BLaER1 treated with 17β-estradiol and CSF1 and Interleukin-3, amounts not matched to agents 10 nM and 100 nM (cell line): ENCODE measurements around the gene ARPC2.
A peak's percentile ranks its signal among the peaks of the same experiment; 100 is the strongest.

ENCODE experiments used
- H3K27ac ChIP-seq, 11 experiments: shearing (Covaris generic); formaldehyde crosslinking; 2 replicates each; pipeline ENCODE4 v1.8.1; 2022
- H3K27me3 ChIP-seq, 11 experiments: shearing (Covaris generic); formaldehyde crosslinking; 2 replicates each; pipeline ENCODE4 v1.8.1; 2022
- H3K36me3 ChIP-seq, 11 experiments: shearing (Covaris generic); formaldehyde crosslinking; 2 replicates each; pipeline ENCODE4 v1.8.1; 2022
- H3K4me1 ChIP-seq, 10 experiments: shearing (Covaris generic); formaldehyde crosslinking; 2 replicates each; pipeline ENCODE4 v1.8.1; 2022
- H3K4me2 ChIP-seq, 11 experiments: shearing (Covaris generic); formaldehyde crosslinking; 2 replicates each; pipeline ENCODE4 v1.8.1; 2022
- H3K4me3 ChIP-seq, 10 experiments: shearing (Covaris generic); formaldehyde crosslinking; 2 replicates each; pipeline ENCODE4 v1.8.1; 2022
- H3K9ac ChIP-seq, 11 experiments: shearing (Covaris generic); formaldehyde crosslinking; 2 replicates each; pipeline ENCODE4 v1.8.1; 2022
- H3K9me3 ChIP-seq, 11 experiments: shearing (Covaris generic); formaldehyde crosslinking; replicated peaks in 1 of 11; 2 replicates each; pipeline ENCODE4 v1.8.1; 2022
- H4K20me1 ChIP-seq, 11 experiments: shearing (Covaris generic); formaldehyde crosslinking; 2 replicates each; pipeline ENCODE4 v1.8.1; 2022
- Cebpa-rat ChIP-seq, 11 experiments: shearing (Covaris generic); IDR thresholded peaks; 2 replicates each; pipeline ENCODE4 v1.8.1; 2022

Gene ARPC2

DNA sequence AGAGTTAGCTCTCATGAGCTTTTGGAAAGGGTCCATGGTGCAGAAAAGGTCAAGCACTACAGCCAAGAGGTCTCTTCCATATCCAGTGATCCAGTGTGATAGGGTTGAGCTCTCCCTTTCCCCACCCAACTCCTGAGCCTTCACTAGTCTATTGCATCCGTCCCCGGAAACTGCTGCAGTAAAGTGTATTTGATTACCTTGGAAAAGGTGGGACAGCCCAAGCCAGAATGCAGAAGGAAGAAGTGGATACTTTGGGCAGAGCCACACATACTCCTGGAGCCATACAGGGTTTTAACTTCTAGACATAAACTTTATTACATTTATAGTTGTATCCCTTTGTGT is 56.9 kb downstream of the ARPC2 start:
- Histone ChIP-seq H4K20me1 (peaks cover 3 to 77% (median 15%) of the 10 kb centered on the region in 11 experiments; a peak in 16 of 22 replicates), H3K4me2 (peak overlapping the region in 3 of 11 experiments; percentile 8 to 99 (median 96); a peak in 2 of 22 replicates), H3K9ac (peak overlapping the region in 2 of 11 experiments; percentile 9 to 72; a peak in 2 of 22 replicates), H3K4me1 (peaks cover 30 to 72% (median 34%) of the 10 kb centered on the region in 10 experiments), H3K27me3 (no peaks in the 10 kb centered on the region), H3K4me3 (no peak overlapping the region), H3K36me3 (peaks cover 48 to 66% (median 55%) of the 10 kb centered on the region in 11 experiments), H3K27ac (peak overlapping the region in 1 of 11 experiments; percentile 15; a peak in 1 of 22 replicates), H3K9me3 (no peaks in the 10 kb centered on the region)
- TF ChIP-seq Cebpa-rat (IDR thresholded peaks at IDR 0.05), result no peak

DNA sequence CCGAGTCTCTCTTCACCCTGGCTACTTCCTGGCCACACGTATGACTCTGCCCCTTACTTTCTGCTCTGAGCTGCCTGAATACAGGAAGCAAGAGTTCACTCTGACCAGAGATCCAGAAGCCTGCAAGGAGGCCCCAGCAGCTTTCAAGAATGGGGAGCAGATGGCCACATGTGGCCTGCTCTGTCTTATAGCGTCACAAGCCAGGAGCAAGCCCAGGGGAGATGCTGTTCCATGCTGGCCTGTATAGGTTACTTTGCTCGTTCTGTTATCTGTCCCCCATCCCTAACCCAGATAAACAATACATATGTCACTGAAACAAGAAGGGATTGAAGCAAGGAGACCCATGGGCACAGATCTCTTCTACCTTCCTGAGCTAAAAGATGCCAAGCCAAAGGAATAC is 57.6 kb downstream of the ARPC2 start:
- peak overlapping the region in 4 of 11 experiments; percentile 4 to 22 (median 12); a peak in 4 of 22 replicates for H3K27ac ChIP-seq

DNA sequence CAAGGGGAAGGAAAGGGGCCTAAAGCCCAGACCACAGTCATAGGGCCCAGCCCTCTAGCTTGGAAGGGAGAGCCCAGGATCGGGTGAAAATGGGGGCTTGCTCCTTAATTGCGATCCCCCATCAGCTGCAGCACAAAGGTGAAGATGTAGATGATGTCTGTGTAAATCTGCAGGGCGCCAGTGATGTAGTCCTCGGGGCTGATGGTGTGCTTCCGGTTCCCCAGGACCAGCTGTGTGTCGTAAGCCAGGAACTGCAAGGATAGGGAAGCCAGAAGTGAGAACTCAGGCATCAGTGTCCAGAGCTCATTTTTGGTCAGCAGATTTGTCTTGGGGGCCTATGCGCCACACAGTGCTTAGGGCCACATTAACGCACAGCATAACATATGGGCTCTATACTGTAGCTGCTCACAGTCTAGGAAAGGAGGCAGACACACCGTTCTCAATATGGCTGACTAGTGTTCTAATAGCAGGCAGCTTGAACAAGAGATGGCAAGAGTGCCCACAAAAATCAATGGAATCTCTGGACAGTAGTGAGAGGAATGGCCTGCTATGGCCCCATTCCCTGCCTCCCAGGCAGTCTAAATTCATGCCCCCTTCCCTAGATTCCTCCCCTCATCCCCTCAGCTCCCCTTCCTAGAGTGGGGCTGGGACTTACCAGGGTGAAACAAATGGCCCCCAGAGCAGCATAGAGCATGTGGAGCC is 58.5 kb downstream of the ARPC2 start:
- no peaks in the 10 kb centered on the region for H3K27me3 ChIP-seq
- H3K9me3 ChIP-seq, result no peaks in the 10 kb centered on the region
- H4K20me1 ChIP-seq, result peaks cover 0 to 85% (median 7%) of the 10 kb centered on the region in 11 experiments; a peak in 11 of 22 replicates
- peaks cover 48 to 80% (median 71%) of the 10 kb centered on the region in 11 experiments for H3K36me3 ChIP-seq
- peaks cover 25 to 78% (median 29%) of the 10 kb centered on the region in 10 experiments for H3K4me1 ChIP-seq
- H3K9ac ChIP-seq, result peak overlapping the region in 7 of 11 experiments; percentile 1 to 72 (median 13); a peak in 8 of 22 replicates
- H3K4me3 ChIP-seq, result no peak overlapping the region
- no peak for TF ChIP-seq Cebpa-rat (IDR thresholded peaks at IDR 0.05)
- peak overlapping the region in 3 of 11 experiments; percentile 0 to 26 (median 8); a peak in 4 of 22 replicates for H3K27ac ChIP-seq
- H3K4me2 ChIP-seq, result no peak overlapping the region

More for the DNA sequence above, 57.6 kb downstream of the ARPC2 start:
- Histone ChIP-seq H3K36me3 (peaks cover 48 to 70% (median 62%) of the 10 kb centered on the region in 11 experiments), H3K9ac (peak overlapping the region in 8 of 11 experiments; percentile 1 to 72 (median 16); a peak in 6 of 22 replicates), H3K27me3 (no peaks in the 10 kb centered on the region), H3K4me3 (no peak overlapping the region), H3K9me3 (no peaks in the 10 kb centered on the region), H4K20me1 (peaks cover 0 to 77% (median 8%) of the 10 kb centered on the region in 11 experiments; a peak in 12 of 22 replicates), H3K4me1 (peaks cover 25 to 74% (median 29%) of the 10 kb centered on the region in 10 experiments), H3K4me2 (no peak overlapping the region)
- no peak for TF ChIP-seq Cebpa-rat (IDR thresholded peaks at IDR 0.05)

DNA sequence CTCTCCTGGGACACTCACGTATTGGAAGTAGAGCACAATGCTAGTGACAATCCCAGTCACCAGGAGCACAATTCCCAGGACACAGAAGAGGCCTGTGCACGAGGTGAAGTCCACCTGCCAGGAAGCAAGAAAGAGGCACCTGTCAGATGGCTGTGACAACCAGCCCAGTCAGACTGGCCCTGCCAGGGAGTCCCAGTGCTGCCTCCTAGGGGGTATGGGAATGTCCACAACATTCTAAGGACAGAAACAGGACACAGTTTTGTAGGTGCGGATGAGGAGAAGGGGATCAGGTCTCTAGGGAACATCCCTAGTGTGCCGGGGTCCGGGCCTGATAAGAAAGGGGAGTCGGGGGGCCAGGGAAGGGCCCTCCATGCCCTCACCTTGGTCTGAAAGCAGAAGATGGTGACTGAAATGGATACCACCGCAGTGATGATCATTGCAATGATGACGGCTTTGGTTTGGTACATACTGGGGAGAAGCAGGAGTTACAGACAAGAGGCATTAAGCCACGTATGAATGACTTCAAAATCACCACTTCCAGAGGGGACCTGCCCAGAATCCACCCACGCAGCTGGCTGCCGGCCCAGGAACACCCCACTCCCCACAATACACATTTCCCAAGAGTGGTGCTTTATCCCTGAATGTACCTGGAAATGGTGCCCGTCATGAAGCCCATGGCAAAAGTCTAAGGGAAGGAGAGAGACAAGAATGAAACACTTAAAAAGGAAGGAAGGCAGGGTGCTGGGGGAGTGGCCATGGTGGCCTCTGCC is 60.2 kb downstream of the ARPC2 start:
- Histone ChIP-seq H3K36me3 (peaks cover 48 to 93% (median 84%) of the 10 kb centered on the region in 11 experiments), H3K4me3 (no peak overlapping the region), H3K4me1 (peaks cover 13 to 71% (median 19%) of the 10 kb centered on the region in 10 experiments), H3K4me2 (no peak overlapping the region), H3K27ac (peak overlapping the region in 1 of 11 experiments; percentile 17; a peak in 1 of 22 replicates), H3K9ac (peak overlapping the region in 2 of 11 experiments; percentile 26 to 72; a peak in 1 of 22 replicates), H3K9me3 (no peaks in the 10 kb centered on the region), H4K20me1 (peaks cover 0 to 97% (median 4%) of the 10 kb centered on the region in 11 experiments; a peak in 11 of 22 replicates), H3K27me3 (no peaks in the 10 kb centered on the region)
- no peak for TF ChIP-seq Cebpa-rat (IDR thresholded peaks at IDR 0.05)

DNA sequence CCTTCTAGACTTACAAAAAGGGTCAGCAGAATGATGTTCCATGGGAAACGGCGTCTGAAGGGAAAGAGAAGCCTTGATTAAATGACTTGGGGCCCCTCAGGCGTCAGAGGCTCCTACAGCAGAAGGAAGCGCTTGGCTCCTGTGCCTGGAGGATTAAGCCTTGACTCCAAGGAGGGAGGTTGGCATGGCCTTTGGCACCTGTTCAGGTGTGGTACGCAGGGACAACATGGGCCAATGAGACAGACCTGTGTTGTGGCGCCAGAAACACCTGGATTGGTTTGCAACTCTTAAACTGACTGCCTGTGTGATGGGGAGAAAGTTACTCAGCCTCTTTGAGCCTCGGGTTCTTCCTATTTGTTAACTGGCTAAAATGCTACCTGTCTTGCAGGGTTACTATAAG is 60.9 kb downstream of the ARPC2 start:
- Histone ChIP-seq H3K27ac (0 out of 22 replicates have a peak overlapping the region, but pooled peaks of 1 of the 11 experiments have one; percentile 17), H3K36me3 (peaks cover 48 to 100% (median 84%) of the 10 kb centered on the region in 11 experiments)

DNA sequence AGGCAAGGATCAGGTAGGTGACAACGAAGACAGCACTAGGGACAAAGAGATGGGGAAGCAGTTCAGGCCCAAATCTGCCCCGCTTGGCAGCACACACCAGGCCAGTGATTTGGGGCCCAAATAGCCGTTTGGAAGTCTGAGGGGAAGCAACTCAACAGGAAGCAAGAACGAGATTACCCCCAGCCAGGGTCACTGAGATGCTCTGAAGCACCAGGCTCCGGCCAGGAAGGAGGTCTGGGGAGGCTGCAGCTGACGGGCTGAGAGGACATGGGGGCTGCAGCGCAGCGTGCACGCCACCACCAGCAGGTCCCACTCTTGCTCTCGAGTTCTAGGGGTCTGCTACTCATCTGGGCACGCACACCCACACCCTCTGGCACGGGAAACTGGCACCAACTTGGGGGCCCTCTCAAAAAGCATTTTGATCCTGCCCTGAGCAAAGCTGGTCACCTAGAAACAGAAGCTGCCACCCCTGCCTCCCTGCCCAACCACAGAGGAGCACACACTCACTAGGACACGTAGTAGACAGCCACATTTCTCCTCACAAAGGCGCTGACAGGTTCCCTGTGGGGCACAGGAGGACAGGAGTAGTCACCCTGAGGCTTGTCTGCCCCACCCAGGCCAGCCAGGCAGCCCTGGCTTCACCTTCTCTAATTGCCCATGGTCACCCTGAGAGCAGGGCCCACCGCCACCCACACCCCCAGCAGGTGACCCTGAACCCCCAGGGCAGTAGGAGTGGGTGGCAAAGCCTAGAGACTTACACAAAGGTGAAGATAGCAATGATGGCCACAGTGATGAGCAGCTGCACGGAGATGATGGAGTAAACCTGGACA is 61.8 kb downstream of the ARPC2 start:
- no peaks in the 10 kb centered on the region for H3K9me3 ChIP-seq
- no peak overlapping the region for H3K4me2 ChIP-seq
- H3K36me3 ChIP-seq, result peaks cover 47 to 100% (median 77%) of the 10 kb centered on the region in 11 experiments
- H3K4me3 ChIP-seq, result no peak overlapping the region
- peaks cover 0 to 100% (median 4%) of the 10 kb centered on the region in 11 experiments; a peak in 10 of 22 replicates for H4K20me1 ChIP-seq
- peak overlapping the region in 5 of 11 experiments; percentile 11 to 38 (median 26); a peak in 5 of 22 replicates for H3K9ac ChIP-seq
- TF ChIP-seq Cebpa-rat (IDR thresholded peaks at IDR 0.05), result no peak
- no peaks in the 10 kb centered on the region for H3K27me3 ChIP-seq
- H3K27ac ChIP-seq, result 0 out of 22 replicates have a peak overlapping the region, but pooled peaks of 1 of the 11 experiments have one; percentile 6
- peaks cover 17 to 72% (median 20%) of the 10 kb centered on the region in 10 experiments for H3K4me1 ChIP-seq

More for the DNA sequence above, 60.9 kb downstream of the ARPC2 start:
- Histone ChIP-seq H3K27me3 (no peaks in the 10 kb centered on the region), H3K4me2 (no peak overlapping the region), H3K4me1 (peaks cover 14 to 71% (median 20%) of the 10 kb centered on the region in 10 experiments), H3K9me3 (no peaks in the 10 kb centered on the region), H4K20me1 (peaks cover 0 to 99% (median 4%) of the 10 kb centered on the region in 11 experiments; a peak in 10 of 22 replicates), H3K9ac (peak overlapping the region in 2 of 11 experiments; percentile 11 to 26; a peak in 1 of 22 replicates), H3K4me3 (no peak overlapping the region)
- no peak for TF ChIP-seq Cebpa-rat (IDR thresholded peaks at IDR 0.05)

DNA sequence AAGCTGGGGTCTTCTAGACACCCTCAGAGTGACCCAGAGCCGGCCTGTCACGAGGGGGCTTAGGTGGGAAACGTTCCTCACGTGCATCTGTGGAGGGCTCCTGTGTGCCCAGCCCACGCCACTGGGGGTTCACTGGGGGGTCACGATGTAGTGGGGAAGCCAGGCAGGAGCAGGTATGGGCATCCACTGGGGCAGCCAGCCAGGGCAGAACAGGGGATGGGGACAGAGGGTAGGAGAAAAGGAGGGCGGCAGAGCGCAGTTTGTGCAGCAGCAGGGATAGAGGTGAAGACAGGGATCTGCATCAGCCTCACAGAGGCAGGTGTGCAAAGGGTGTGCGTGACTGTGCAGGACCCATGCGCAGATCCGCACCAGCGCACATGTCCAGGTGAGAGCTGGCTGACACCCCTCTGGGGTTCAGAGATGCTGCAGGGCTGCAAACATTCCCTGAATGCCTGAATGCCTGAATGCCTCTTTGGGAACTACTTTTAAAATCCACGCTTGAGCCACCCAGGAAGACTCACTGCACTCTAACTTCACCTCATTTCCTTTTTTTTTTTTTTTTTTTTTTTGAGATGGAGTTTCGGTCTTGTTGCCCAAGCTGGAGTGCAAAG is 63.4 kb downstream of the ARPC2 start:
- Histone ChIP-seq H3K27me3 (no peaks in the 10 kb centered on the region), H3K36me3 (peaks cover 31 to 100% (median 61%) of the 10 kb centered on the region in 11 experiments), H3K4me2 (no peak overlapping the region), H3K4me3 (no peak overlapping the region), H3K4me1 (peaks cover 31 to 73% (median 35%) of the 10 kb centered on the region in 10 experiments), H3K27ac (no peak overlapping the region), H3K9me3 (no peaks in the 10 kb centered on the region), H4K20me1 (peaks cover 0 to 100% (median 4%) of the 10 kb centered on the region in 11 experiments; a peak in 10 of 22 replicates), H3K9ac (no peak overlapping the region; a peak in 1 of 22 replicates)
- no peak for TF ChIP-seq Cebpa-rat (IDR thresholded peaks at IDR 0.05)
